GM15510 (cell line): Measurements from ENCODE around the gene CA5A.

Experiments used
- POLR2A ChIP-seq: IDR thresholded peaks from 3 replicates; pipeline ENCODE4 v1.6.1; 2011; ENCODE audit warnings: borderline replicate concordance; ENCODE audit not compliant: insufficient read length; ENCODE audit errors: extremely low read depth

CA5A gene

DNA sequence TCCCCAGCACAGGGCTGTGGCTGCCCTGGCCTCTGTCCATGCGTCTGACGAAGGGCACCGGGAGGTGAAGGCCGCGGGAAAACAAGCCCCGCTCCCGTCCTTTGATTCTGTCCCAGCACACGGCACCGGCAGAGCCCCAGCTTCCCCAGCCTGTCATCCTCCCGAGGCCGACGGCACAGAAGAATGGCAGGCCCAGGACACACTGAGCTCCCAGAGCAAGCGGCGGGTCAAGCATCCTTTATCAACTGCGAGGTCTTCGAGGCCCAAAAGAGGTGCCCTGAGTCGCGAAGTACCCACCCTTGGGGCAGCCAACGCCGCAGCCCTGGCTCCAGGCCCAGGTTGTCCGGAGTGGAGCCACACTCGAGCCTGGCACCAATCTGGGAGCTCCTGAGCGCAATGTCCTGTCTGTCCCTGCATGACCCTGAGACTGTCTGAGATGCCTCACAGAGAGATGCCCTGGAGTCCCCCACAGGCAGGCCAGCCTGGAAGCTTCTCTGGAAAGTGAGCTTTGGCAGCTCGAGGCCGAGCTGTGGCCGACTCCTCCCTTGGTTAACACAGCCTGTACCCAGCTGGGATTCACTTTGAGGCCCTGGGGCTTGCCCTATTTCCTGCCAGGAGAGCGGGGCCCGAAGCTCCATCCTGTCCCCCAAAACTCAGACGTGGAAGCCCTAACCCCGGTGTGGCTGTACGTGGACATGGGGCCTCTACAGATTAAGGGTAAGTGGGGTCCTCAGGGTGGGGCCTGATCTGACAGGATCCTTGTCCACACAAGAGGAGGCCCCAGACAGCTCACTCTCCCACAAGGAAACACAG is 90.3 kb downstream of the CA5A start:
- no peak for TF ChIP-seq POLR2A

DNA sequence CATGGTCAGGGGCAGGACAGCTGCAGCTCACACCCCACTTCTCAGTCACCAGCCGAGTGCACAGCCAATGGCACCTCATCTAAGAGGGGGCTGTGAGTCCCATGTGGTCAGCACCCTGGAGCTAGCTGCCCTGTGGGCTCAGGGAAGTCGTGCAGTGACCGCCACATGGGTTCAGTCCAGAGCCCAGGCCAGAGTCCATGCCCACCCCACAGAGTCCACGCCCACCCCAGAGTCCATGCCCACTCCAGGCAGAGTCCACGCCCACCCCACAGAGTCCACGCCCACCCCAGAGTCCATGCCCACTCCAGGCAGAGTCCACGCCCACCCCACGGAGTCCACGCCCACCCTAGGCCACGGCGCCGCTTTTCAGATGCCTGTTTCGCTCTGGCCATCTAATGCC is 91.1 kb downstream of the CA5A start:
- TF ChIP-seq POLR2A = peak; percentile 1

DNA sequence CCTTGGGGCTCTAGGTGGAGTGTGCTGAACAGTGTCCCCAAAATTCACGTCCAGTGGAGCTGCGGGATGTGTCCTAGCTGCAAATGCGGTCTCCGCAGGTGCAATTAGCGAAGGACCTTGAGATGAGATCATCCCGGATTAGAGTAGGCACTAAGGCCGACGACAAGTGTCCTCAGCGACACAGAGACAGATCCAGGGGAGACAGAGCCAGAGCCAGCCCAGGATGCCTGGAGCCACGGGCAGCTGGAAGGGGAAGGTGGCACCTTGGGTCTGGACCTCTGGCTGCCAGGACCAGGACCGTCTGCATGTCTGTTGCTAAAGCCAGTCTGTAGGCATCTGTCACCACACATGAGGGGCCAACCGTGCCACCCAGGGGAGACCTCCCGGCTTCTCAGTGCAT is 91.5 kb downstream of the CA5A start:
- no peak for TF ChIP-seq POLR2A

- no peak for TF ChIP-seq POLR2A
Observed at GRCh38 chr16:87844120-87844733, 92.1 kb downstream of the CA5A start.

DNA sequence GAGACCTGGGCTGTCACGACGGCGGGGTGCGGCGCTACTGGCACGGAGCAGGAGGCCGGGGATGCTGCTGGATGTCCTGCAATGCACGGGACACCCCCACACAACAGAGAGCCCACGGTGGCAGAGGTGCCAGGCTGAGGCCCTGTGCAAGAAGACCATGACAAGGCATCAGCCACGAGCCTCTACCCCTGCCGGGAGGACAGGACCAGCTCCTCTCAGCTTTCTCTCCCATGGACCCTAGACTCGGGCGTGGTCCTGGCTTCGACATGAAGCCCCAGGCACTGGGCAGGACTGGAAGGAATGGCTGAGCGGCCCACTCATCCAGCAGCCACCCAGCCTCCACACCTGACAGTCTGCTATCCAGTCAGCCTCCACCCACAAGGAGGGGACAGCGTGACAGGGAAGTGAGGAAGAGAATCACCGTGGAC is 92.6 kb downstream of the CA5A start:
- TF ChIP-seq POLR2A = peak; percentile 11

GRCh38 chr16:87842209-87842869 is 94.0 kb downstream of the CA5A start:
- no peak for TF ChIP-seq POLR2A

DNA sequence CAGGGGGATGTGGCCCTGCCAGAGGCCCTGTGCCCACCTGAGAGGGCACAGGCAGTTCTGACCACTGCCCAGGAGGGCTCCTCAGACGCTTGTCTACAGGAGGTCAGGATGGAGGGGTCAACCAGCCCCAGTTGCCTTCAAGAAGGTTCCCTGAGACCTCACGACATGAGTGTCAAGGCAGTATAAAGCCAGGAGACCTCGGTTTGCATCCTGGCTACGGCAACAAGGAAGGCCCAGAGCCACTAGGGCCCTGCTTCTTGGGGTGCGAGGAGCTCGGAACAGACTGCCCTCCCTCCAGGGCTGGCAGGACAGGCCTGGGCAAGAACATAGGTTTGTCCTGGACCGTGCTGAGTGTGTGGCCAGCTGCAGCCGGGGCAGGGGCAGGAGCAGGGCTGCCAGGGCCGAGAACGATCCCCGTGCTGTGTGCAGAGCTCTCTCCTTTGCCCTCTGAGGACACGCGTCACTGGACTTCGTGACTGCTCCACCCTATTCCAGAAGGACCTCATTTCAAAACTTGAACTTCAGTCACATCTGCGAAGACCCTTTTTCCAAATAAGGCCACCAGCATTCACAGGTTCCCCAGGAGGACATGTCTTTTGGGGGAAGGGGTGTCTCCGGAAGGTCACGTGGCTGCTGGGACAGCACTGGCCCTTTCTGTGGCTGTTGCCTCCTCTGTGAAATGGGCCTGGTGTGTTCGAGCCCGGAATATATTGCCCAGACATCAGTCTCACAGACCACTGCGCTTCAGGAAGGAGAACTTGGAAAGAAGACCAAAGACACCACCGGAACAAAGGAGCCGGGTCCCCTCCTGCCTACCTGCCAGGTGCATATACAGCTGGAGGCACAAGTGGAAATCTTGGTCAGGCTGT is 94.8 kb downstream of the CA5A start:
- no peak for TF ChIP-seq POLR2A

DNA sequence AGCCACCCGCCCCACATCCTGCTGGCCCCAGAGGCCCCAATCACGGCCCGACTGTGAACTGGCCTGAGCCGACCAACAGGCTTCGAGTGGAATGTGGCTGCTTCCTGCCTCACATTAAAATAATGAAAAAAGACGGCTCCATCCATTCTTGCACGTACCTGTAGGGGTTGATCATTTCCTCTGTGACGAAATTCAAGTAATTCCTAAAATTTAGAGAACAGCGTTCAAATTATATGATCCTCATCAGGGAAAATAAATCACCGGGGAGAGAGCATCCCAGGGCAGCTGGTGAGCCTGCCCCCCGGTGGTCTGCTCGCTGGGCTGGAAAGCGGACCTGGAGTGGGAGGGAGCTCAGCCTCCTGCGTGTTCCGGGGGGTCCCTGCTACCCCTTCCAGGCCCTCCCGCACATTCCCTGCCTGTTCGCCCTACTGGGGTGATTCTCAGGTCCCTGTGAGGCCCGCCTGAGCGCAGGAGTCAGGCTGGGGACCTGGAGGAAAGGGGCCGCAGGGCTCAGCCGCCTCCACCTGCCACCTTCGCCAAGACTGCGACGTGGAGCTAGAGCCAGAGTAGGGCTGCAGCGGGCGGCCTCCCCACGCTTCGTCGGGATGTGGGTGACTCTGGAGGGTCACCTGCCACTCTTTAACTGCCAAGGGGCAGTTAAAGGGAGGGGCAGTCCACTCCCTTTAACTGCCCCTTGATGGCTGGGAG is 95.9 kb downstream of the CA5A start:
- no peak for TF ChIP-seq POLR2A

GRCh38 chr16:87839542-87840270 is 96.6 kb downstream of the CA5A start:
- TF ChIP-seq POLR2A = no peak

GRCh38 chr16:87838643-87839541 is 97.4 kb downstream of the CA5A start:
- TF ChIP-seq POLR2A = no peak
